ENCODE data around the gene KIF19. TPM values are rescaled to one million over a fixed set of nuclear protein-coding genes. Genes with fewer than 3 reads are reported as not detected.

Gene KIF19
- total RNA-seq, 1 donor from 2014 or later = 0.13 TPM

DNA sequence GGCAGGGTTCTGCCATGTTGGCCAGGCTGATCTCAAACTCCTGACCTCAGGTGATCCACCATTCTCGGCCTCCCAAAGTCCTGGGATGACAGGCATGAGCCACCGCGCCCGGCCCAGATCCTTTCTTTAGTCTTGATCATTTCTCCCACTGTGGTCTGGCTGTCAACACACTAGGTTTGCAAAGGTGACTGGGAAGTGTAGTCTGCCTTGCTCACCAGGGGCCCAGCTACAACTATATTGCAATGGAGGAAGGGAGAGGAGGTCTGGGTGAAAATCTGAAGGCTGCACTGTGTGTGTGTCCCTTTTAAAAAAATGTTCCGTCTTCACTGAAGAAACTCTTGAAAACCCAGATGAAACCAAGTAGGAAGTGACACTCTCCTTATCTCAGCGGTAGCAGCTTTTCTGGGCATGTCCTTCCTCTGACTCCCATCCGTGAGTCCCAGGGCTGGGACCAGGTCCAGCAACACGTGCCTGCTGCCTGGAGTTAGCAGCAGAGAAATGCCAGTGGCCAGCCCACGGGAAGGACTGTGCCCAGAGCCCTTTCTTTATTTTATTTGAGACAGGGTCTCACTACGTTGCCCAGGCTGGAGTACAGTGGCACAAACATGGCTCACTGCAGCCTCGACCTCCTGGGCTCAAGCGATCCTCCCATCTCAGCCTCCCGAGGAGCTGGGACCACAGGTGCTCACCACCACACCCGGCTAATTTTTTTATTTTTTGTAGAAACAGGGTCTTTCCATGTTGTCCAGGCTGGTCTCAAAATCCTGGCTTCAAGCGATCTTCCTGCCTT is 17.8 kb upstream of the KIF19 start:
- H3K9me3 Mint-ChIP-seq = peaks cover 7% of the 10 kb centered on the region
- intact Hi-C loops (cut with micrococcal nuclease) = no loop called here
- DNase-seq (ENCODE audit: low spot score) = no peak
- no peak overlapping the region for H3K27ac Mint-ChIP-seq
- no peaks in the 10 kb centered on the region for H3K36me3 Mint-ChIP-seq (ENCODE audit: low read depth)
- peaks cover 1% of the 10 kb centered on the region for H3K27me3 Mint-ChIP-seq (ENCODE audit: insufficient read depth)
- H3K4me1 Mint-ChIP-seq (ENCODE audit: low read depth) = peaks cover 16% of the 10 kb centered on the region
- no peak overlapping the region for H3K4me3 Mint-ChIP-seq

DNA sequence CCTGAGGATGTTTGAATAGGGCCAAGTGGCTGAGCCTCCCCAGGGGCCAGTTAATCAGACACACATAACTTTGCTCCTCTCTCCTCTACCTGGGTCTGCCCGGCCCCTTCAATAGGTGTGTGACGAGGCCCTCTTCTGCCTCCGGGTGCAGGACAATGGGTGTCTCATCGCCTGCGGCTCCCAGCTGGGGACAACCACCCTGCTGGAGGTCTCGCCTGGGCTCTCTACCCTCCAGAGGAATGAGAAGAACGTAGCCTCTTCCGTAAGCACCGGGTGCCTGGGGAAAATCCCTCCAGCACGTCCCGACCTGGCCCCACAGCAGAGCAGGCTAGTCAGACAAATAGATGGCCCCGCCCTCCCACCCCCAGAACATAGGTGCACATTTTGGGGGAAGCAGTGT is 16.1 kb upstream of the KIF19 start:
- intact Hi-C loops (cut with micrococcal nuclease) = no loop called here
- no peaks in the 10 kb centered on the region for H3K36me3 Mint-ChIP-seq (ENCODE audit: low read depth)
- H3K27me3 Mint-ChIP-seq (ENCODE audit: insufficient read depth) = peaks cover 1% of the 10 kb centered on the region
- peaks cover 7% of the 10 kb centered on the region for H3K9me3 Mint-ChIP-seq
- H3K4me3 Mint-ChIP-seq = no peak overlapping the region
- H3K27ac Mint-ChIP-seq = no peak overlapping the region
- peaks cover 16% of the 10 kb centered on the region for H3K4me1 Mint-ChIP-seq (ENCODE audit: low read depth)
- DNase-seq (ENCODE audit: low spot score) = no peak

DNA sequence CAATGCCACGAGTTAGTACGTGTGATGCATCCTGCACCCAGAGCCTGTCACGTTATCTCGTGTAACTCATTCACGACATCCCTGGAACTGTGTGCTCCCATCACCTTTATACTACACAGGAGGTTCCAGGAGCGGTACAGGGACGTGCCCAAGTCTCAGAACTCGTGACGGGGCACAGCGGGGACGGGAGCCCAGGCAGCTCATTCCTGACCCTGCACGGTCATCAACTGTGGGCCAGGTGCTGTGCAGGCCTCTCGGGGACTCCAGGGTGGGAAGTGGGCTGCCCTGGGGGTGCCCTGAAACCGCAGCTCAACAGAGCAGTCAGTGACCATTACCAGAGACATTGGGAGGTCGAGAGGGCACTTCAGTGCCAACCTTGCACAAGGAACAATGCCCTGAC is 11.1 kb upstream of the KIF19 start:
- Mint-ChIP-seq H3K36me3 (ENCODE audit: low read depth) (no peaks in the 10 kb centered on the region), H3K27me3 (ENCODE audit: insufficient read depth) (no peaks in the 10 kb centered on the region), H3K27ac (no peak overlapping the region), H3K9me3 (peaks cover 7% of the 10 kb centered on the region), H3K4me3 (no peak overlapping the region), H3K4me1 (ENCODE audit: low read depth) (no peaks in the 10 kb centered on the region)
- intact Hi-C loops (cut with micrococcal nuclease) = no loop called here
- no peak for DNase-seq (ENCODE audit: low spot score)

DNA sequence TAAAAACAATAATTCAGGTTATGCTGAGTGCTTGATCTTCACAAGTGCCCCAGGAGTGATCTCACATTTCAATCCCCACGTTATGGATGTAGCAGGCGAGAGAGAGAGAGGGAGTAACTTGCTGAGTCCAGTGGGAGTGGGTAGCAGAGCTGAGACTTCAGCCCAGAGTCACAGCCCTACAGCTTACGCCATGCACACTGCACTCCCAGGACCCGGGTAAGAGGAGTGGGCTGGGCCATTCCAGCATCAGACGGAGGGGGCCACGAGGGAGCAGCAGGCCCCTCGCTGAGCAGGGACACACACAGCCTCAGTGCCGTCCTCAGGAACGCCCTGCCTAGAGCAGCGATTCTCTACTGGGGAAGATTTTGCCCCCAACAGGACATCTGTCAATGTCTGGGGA is 9.8 kb upstream of the KIF19 start:
- Mint-ChIP-seq H3K4me1 (ENCODE audit: low read depth) (no peaks in the 10 kb centered on the region), H3K9me3 (peaks cover 7% of the 10 kb centered on the region), H3K27ac (no peak overlapping the region), H3K27me3 (ENCODE audit: insufficient read depth) (peaks cover 8% of the 10 kb centered on the region), H3K36me3 (ENCODE audit: low read depth) (no peaks in the 10 kb centered on the region), H3K4me3 (no peak overlapping the region)
- DNase-seq (ENCODE audit: low spot score) = no peak
- intact Hi-C loops (cut with micrococcal nuclease) = no loop called here

DNA sequence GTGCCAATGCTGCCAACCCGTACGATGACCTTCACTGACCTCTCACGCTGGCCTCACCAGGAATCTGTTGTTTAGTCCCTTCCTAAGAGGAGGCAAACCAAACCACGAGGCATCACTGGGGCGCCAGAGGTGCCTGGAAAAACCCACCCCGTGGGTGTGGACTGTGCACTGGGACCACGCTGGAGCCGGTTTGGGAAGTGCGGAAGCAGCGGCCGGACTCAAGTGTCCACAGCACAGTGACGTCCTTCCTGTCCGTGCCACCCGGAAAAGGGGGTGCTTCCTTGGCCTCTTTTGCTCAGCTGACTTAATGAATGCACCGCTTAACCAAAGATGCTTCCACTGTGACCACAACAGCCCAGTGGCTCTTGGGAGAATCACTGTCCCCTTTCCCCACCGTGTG is 9.0 kb upstream of the KIF19 start:
- Mint-ChIP-seq H3K9me3 (peaks cover 7% of the 10 kb centered on the region), H3K4me1 (ENCODE audit: low read depth) (no peaks in the 10 kb centered on the region), H3K27ac (no peak overlapping the region), H3K36me3 (ENCODE audit: low read depth) (no peaks in the 10 kb centered on the region), H3K27me3 (ENCODE audit: insufficient read depth) (peaks cover 13% of the 10 kb centered on the region), H3K4me3 (no peak overlapping the region)
- no peak for DNase-seq (ENCODE audit: low spot score)
- intact Hi-C loops (cut with micrococcal nuclease) = no loop called here

DNA sequence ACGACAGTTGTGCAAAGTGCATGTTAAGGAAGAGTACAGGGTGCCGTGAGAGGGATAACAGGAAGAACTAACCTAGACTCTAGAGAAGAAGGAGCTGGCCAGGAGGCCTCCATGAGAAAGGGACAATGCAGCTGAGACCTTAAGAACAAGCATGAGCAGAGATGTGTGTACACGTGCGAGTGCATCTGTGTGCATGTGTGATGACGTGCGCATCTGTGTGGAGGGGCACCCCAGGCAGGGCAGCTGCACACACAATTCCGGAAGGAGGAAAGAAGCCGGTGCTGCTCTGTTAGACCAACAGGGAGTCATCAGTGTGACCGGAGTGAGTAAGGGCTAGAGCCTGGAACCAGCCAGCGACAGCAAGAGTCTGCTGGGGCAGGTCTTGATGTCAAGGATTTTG is 7.6 kb upstream of the KIF19 start:
- H3K36me3 Mint-ChIP-seq (ENCODE audit: low read depth) = no peaks in the 10 kb centered on the region

DNA sequence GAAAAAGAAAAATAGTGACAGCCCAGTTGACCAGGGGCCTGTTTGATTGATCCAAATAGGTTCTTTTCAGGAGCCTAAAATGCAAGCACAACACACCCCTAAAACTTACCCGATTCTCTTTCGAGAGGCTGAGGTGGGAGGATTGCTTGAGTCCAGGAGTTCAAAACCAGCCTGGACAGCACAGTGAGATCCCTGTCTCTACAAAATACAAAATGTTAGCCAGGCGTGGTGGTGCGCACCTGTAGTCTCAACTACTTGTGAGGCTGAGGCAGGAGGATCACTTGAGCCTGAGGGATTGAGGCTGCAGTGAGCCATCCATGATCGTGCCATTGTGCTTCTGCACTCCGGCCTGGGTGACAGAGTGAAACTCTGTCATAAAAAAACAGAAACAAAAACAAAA is 1.5 kb upstream of the KIF19 start:
- DNase-seq (ENCODE audit: low spot score) = no peak
- Mint-ChIP-seq H3K27me3 (ENCODE audit: insufficient read depth) (peaks cover 41% of the 10 kb centered on the region), H3K36me3 (ENCODE audit: low read depth) (no peaks in the 10 kb centered on the region), H3K27ac (no peak overlapping the region), H3K9me3 (no peaks in the 10 kb centered on the region), H3K4me3 (no peak overlapping the region), H3K4me1 (ENCODE audit: low read depth) (peaks cover 17% of the 10 kb centered on the region)
- intact Hi-C loops (cut with micrococcal nuclease) = no loop called here

More for the DNA sequence above, 7.6 kb upstream of the KIF19 start:
- Mint-ChIP-seq H3K9me3 (no peaks in the 10 kb centered on the region), H3K4me3 (no peak overlapping the region), H3K27me3 (ENCODE audit: insufficient read depth) (peaks cover 15% of the 10 kb centered on the region), H3K27ac (no peak overlapping the region), H3K4me1 (ENCODE audit: low read depth) (no peaks in the 10 kb centered on the region)
- intact Hi-C loops (cut with micrococcal nuclease) = no loop called here
- no peak for DNase-seq (ENCODE audit: low spot score)

DNA sequence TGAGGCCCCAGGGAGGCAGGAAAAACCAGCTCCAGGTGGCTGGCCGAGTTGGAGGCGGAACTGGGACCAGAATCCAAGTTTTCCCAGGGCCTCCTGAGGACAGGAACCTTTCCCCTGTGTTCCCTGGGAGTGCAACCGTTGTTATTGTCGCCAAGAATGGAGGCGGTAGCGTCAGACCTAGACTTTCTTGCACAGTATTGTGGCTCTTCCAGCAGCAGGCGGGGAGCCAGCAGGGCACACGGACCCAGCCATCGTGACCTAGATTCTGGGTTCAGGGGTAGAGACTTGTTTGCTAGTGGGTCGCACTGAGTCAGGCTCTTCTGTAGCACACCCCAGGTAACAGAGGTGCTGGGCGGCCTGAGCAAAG is 667 bp upstream of the KIF19 start:
- Mint-ChIP-seq H3K4me1 (ENCODE audit: low read depth) (peaks cover 22% of the 10 kb centered on the region), H3K36me3 (ENCODE audit: low read depth) (no peaks in the 10 kb centered on the region), H3K27ac (no peak overlapping the region), H3K9me3 (no peaks in the 10 kb centered on the region), H3K27me3 (ENCODE audit: insufficient read depth) (peaks cover 39% of the 10 kb centered on the region), H3K4me3 (peak overlapping the region; percentile 58)
- DNase-seq (ENCODE audit: low spot score) = no peak
- intact Hi-C loops (cut with micrococcal nuclease) = no loop called here

DNA sequence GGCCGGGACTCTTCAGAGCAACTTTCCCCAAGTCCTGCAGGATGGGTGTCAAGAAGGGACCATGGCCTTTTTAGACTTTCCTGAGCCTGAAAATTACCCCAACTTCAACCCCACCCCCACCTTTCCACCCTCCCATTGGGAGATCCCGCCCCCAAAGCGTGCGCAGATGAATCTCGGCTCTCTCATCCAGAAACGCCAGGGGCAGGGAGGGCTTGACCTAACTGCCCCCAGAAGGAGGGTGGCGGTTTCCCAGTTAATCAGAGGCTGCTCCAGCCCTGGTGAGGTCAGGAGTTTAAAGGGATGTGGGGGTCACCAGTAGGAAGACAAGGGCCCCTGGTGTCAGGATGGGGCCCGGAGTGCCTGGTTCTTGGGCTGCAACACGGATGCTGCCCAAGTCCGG is 480 bp downstream of the KIF19 start:
- H3K27ac Mint-ChIP-seq = no peak overlapping the region
- intact Hi-C loops (cut with micrococcal nuclease) = no loop called here
- H3K4me1 Mint-ChIP-seq (ENCODE audit: low read depth) = peaks cover 22% of the 10 kb centered on the region
- H3K4me3 Mint-ChIP-seq = peak overlapping the region; percentile 39
- H3K9me3 Mint-ChIP-seq = no peaks in the 10 kb centered on the region
- no peaks in the 10 kb centered on the region for H3K36me3 Mint-ChIP-seq (ENCODE audit: low read depth)
- no peak for DNase-seq (ENCODE audit: low spot score)
- H3K27me3 Mint-ChIP-seq (ENCODE audit: insufficient read depth) = peaks cover 34% of the 10 kb centered on the region

DNA sequence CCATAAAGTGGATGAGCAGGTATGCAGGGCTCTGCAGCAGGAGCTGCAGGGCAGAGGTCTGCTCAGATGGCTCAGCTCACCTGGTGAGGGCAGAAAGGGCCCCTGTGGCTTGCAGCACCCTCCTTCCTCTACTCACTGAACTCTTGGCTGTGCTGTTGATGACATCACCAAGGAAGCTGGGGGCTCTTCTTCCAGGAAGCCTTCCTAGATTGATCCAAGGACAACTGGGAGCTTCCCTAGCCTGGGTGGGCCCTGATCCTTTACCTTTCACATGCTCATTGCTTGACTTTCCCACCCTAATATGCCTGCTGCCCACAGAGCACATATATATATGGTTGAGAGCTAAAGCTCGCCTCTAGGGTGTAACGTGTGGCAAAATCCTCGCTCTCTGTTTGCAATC is 2.5 kb downstream of the KIF19 start:
- no peaks in the 10 kb centered on the region for H3K9me3 Mint-ChIP-seq
- H3K27me3 Mint-ChIP-seq (ENCODE audit: insufficient read depth) = peaks cover 28% of the 10 kb centered on the region
- DNase-seq (ENCODE audit: low spot score) = no peak
- intact Hi-C loops (cut with micrococcal nuclease) = no loop called here
- no peaks in the 10 kb centered on the region for H3K36me3 Mint-ChIP-seq (ENCODE audit: low read depth)
- no peak overlapping the region for H3K4me3 Mint-ChIP-seq
- H3K4me1 Mint-ChIP-seq (ENCODE audit: low read depth) = peaks cover 22% of the 10 kb centered on the region
- H3K27ac Mint-ChIP-seq = no peak overlapping the region

DNA sequence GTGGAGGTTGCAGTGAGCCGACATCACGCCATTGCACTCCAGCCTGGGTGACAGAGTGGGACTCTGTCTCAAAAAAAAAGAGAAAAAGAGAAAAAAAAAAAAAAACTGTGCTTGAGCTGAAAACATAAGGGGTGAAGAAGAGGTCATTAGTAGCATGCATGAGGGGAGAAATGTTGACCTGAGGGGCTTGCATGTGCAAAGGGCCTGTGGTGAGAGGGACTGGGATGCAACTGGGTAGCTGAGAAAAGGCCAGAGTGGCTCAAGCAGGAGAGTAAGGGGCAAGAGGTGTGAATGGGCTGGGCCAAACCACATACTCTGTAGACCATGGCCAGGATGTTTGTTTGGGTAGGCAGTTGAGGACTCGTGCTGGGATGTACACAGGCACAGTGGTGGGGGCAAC is 3.4 kb downstream of the KIF19 start:
- Mint-ChIP-seq H3K27me3 (ENCODE audit: insufficient read depth) (peaks cover 22% of the 10 kb centered on the region), H3K27ac (no peak overlapping the region), H3K36me3 (ENCODE audit: low read depth) (no peaks in the 10 kb centered on the region), H3K9me3 (no peaks in the 10 kb centered on the region), H3K4me3 (no peak overlapping the region), H3K4me1 (ENCODE audit: low read depth) (peaks cover 23% of the 10 kb centered on the region)
- intact Hi-C loops (cut with micrococcal nuclease) = no loop called here
- DNase-seq (ENCODE audit: low spot score) = no peak

DNA sequence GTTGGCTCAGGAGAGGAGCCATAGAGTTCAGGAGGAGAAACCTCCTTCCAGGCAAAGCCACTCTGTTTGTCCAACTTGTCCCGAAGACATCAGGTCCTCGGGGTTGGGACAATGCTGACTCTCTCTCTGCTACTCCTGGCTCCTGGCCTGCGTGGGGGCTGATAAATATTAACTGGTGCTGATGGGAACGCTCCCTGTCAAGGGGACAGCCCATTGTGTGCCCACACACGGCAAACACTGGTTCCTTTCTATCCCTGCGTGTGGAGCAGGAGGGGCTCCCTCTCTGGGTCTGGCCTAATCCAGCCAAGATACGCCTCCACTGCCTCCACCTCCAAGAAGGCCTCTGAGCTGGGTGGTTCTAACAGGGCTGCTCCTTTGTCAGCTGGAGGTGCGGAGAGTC is 4.4 kb downstream of the KIF19 start:
- no peaks in the 10 kb centered on the region for H3K9me3 Mint-ChIP-seq
- H3K27me3 Mint-ChIP-seq (ENCODE audit: insufficient read depth) = peaks cover 11% of the 10 kb centered on the region
- H3K27ac Mint-ChIP-seq = no peak overlapping the region
- H3K4me3 Mint-ChIP-seq = no peak overlapping the region
- H3K36me3 Mint-ChIP-seq (ENCODE audit: low read depth) = no peaks in the 10 kb centered on the region
- intact Hi-C loops (cut with micrococcal nuclease) = no loop called here
- H3K4me1 Mint-ChIP-seq (ENCODE audit: low read depth) = peaks cover 29% of the 10 kb centered on the region
- no peak for DNase-seq (ENCODE audit: low spot score)

DNA sequence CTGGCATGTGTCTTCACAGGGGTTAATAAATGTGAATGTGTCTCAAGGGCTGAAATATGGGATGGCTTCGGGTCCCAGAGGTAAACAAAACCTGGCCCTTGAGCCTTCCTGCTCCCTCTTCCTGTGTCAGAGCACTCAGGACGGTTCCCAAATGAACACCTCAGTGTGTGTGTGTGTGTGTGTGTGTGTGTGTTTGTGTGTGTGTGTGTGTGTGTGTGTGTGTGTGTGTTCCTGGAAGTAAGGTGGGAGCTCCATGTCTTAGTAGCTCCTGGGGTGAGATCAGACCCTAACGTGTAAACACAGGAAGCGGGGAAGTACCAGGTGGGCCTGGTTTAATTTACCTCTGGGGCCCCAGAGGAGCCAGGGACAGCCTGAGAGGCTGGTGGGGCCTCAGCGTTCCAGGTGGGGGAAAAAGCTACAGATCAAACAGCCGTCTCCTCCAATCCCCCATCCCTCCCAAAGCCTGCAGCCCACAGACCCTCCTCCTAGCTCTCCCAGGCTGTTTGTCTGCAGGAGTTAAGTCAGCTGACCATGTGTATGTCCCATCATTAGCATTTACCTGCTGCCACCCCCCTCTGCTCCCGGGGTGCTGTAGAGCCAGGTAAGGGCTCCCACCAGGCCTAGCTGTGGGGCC is 6.1 kb downstream of the KIF19 start:
- peaks cover 7% of the 10 kb centered on the region for H3K27me3 Mint-ChIP-seq (ENCODE audit: insufficient read depth)
- no peaks in the 10 kb centered on the region for H3K36me3 Mint-ChIP-seq (ENCODE audit: low read depth)
- H3K27ac Mint-ChIP-seq = no peak overlapping the region
- H3K4me3 Mint-ChIP-seq = no peak overlapping the region
- peaks cover 23% of the 10 kb centered on the region for H3K4me1 Mint-ChIP-seq (ENCODE audit: low read depth)
- H3K9me3 Mint-ChIP-seq = no peaks in the 10 kb centered on the region
- intact Hi-C loops (cut with micrococcal nuclease) = no loop called here
- DNase-seq (ENCODE audit: low spot score) = no peak
